Trophoblast cell (in vitro differentiated cells and primary cell): ENCODE data around the gene CCNK.

Experiments
- DNase-seq, 2 donors: peaks; one replicate each; pipeline ENCODE4 v3.0.0-alpha.2; 2016
- H2AFZ ChIP-seq: 2 replicates; pipeline ENCODE4 v1.6.1; 2013; ENCODE audit warnings: low read length, moderate library complexity, mild to moderate bottlenecking; ENCODE audit not compliant: insufficient read depth, poor library complexity
- H2AK5ac ChIP-seq: 2 replicates; pipeline ENCODE4 v1.6.1; 2013; ENCODE audit warnings: mild to moderate bottlenecking, low read length
- H2BK120ac ChIP-seq: 2 replicates; pipeline ENCODE4 v1.6.1; 2013; ENCODE audit warnings: low read length, mild to moderate bottlenecking, moderate library complexity; ENCODE audit not compliant: insufficient read depth, poor library complexity
- H2BK12ac ChIP-seq: 2 replicates; pipeline ENCODE4 v1.6.1; 2013; ENCODE audit warnings: mild to moderate bottlenecking, low read length, moderate library complexity
- H2BK5ac ChIP-seq: 2 replicates; pipeline ENCODE4 v1.6.1; 2013; ENCODE audit warnings: low read length, low read depth, moderate library complexity, mild to moderate bottlenecking; ENCODE audit not compliant: poor library complexity
- H3K14ac ChIP-seq: 2 replicates; pipeline ENCODE4 v1.6.1; 2013; ENCODE audit warnings: mild to moderate bottlenecking, low read length
- H3K18ac ChIP-seq: 2 replicates; pipeline ENCODE4 v1.6.1; 2013; ENCODE audit warnings: mild to moderate bottlenecking, low read length
- H3K23ac ChIP-seq: 2 replicates; pipeline ENCODE4 v1.6.1; 2013; ENCODE audit warnings: low read length
- H3K27ac ChIP-seq: 2 replicates; pipeline ENCODE4 v1.5.1; 2013; ENCODE audit warnings: low read depth, mild to moderate bottlenecking, inconsistent platforms, low read length, moderate library complexity
- H3K27me3 ChIP-seq: 2 replicates; pipeline ENCODE4 v1.6.1; 2013; ENCODE audit warnings: inconsistent platforms, mild to moderate bottlenecking, low read length, moderate library complexity; ENCODE audit not compliant: insufficient read depth
- H3K36me3 ChIP-seq, 2 experiments: 1 replicate in 1 of 2; 2 replicates in 1 of 2; pipeline ENCODE4 v1.6.1; 2013; ENCODE audit warnings: low read length in 2 of 2, mild to moderate bottlenecking in 2 of 2, moderate library complexity in 1 of 2; ENCODE audit not compliant: insufficient read depth in 2 of 2, control insufficient read depth in 1 of 2
- H3K4ac ChIP-seq: 2 replicates; pipeline ENCODE4 v1.6.1; 2013; ENCODE audit warnings: low read depth, mild to moderate bottlenecking, low read length, moderate library complexity
- H3K4me1 ChIP-seq, 2 experiments: 1 replicate in 1 of 2; 2 replicates in 1 of 2; pipeline ENCODE4 v1.6.1; 2013; ENCODE audit warnings: low read length in 2 of 2, mild to moderate bottlenecking in 2 of 2, moderate library complexity in 1 of 2; ENCODE audit not compliant: insufficient read depth in 2 of 2, control insufficient read depth in 1 of 2
- H3K4me2 ChIP-seq: 2 replicates; pipeline ENCODE4 v1.6.1; 2013; ENCODE audit warnings: inconsistent platforms, mild to moderate bottlenecking, low read length, moderate library complexity
- H3K4me3 ChIP-seq: 2 replicates; pipeline ENCODE4 v1.5.1; 2013; ENCODE audit warnings: mild to moderate bottlenecking, low read depth, low read length, inconsistent platforms
- H3K79me1 ChIP-seq: one replicate; pipeline ENCODE4 v1.6.1; 2013; ENCODE audit warnings: low read length
- H3K79me2 ChIP-seq: 2 replicates; pipeline ENCODE4 v1.6.1; 2013; ENCODE audit warnings: low read length, mild to moderate bottlenecking; ENCODE audit not compliant: control insufficient read depth, insufficient read depth, poor library complexity
- H3K9ac ChIP-seq: 2 replicates; pipeline ENCODE4 v1.6.1; 2013; ENCODE audit warnings: mild to moderate bottlenecking, low read length
- H3K9me3 ChIP-seq: 2 replicates; pipeline ENCODE4 v1.6.1; 2013; ENCODE audit warnings: low read depth, mild to moderate bottlenecking, control low read depth, inconsistent platforms, low read length; ENCODE audit not compliant: insufficient read depth
- H4K12ac ChIP-seq: 2 replicates; pipeline ENCODE4 v1.6.1; 2013; ENCODE audit warnings: low read depth, mild to moderate bottlenecking, low read length, moderate library complexity
- H4K8ac ChIP-seq: 2 replicates; pipeline ENCODE4 v1.6.1; 2013; ENCODE audit warnings: low read depth, mild to moderate bottlenecking, low read length, moderate library complexity
- H4K91ac ChIP-seq: one replicate; pipeline ENCODE4 v1.6.1; 2013; ENCODE audit warnings: low read depth, mild to moderate bottlenecking, low read length, moderate library complexity
- WGBS: extraction: QIAGEN DNeasy Blood & Tissue Kit; methylation state at CpG from one replicate; pipeline ENCODE4 v1.1.7; 2013; ENCODE audit warnings: missing lambda C conversion rate; ENCODE audit not compliant: insufficient read length, insufficient coverage; ENCODE audit errors: extremely low coverage; 5-methylcytosine and 5-hydroxymethylcytosine counted together

Gene CCNK

GRCh38 chr14:99465288-99465687 is 15.9 kb upstream of the CCNK start:
- H3K27ac ChIP-seq = no peak overlapping the region
- H3K36me3 ChIP-seq = peaks cover 13 to 20% of the 10 kb centered on the region in 2 experiments
- WGBS = no CpG with 5 or more reads among the region's 9 CpGs
- H4K12ac ChIP-seq = no peak overlapping the region
- no peak overlapping the region for H2BK120ac ChIP-seq
- no peak overlapping the region for H3K9ac ChIP-seq
- H3K18ac ChIP-seq = peak overlapping the region; percentile 30
- DNase-seq = no peak
- no peak overlapping the region for H3K14ac ChIP-seq
- H2AK5ac ChIP-seq = no peak overlapping the region
- peaks cover 4% of the 10 kb centered on the region for H3K79me2 ChIP-seq
- no peak overlapping the region for H3K4me2 ChIP-seq
- peaks cover 2% of the 10 kb centered on the region for H3K9me3 ChIP-seq
- H3K27me3 ChIP-seq = no peaks in the 10 kb centered on the region
- H3K79me1 ChIP-seq = no peaks in the 10 kb centered on the region
- no peak overlapping the region for H4K91ac ChIP-seq
- H3K4me3 ChIP-seq = no peak overlapping the region
- H2BK12ac ChIP-seq = no peak overlapping the region
- H3K23ac ChIP-seq = no peak overlapping the region
- H2AFZ ChIP-seq = no peak overlapping the region
- no peak overlapping the region for H2BK5ac ChIP-seq
- peak overlapping the region; percentile 70 for H3K4ac ChIP-seq
- peaks cover 9 to 27% of the 10 kb centered on the region in 2 experiments for H3K4me1 ChIP-seq
- no peak overlapping the region for H4K8ac ChIP-seq

GRCh38 chr14:99466758-99467157 is 14.5 kb upstream of the CCNK start:
- Histone ChIP-seq H2BK120ac (no peak overlapping the region), H3K4ac (peak overlapping the region; percentile 7), H2AK5ac (no peak overlapping the region), H3K36me3 (peaks cover 12 to 16% of the 10 kb centered on the region in 2 experiments), H3K27ac (no peak overlapping the region), H3K27me3 (no peaks in the 10 kb centered on the region), H4K12ac (no peak overlapping the region), H3K4me3 (no peak overlapping the region), H3K79me1 (no peaks in the 10 kb centered on the region), H3K4me2 (no peak overlapping the region), H2AFZ (no peak overlapping the region), H3K14ac (no peak overlapping the region), H3K9ac (no peak overlapping the region), H3K79me2 (peaks cover 10% of the 10 kb centered on the region), H3K9me3 (peaks cover 2% of the 10 kb centered on the region), H3K23ac (no peak overlapping the region), H3K18ac (no peak overlapping the region), H2BK12ac (no peak overlapping the region), H4K91ac (no peak overlapping the region), H3K4me1 (peaks cover 12 to 26% of the 10 kb centered on the region in 2 experiments), H4K8ac (no peak overlapping the region), H2BK5ac (no peak overlapping the region)
- no peak for DNase-seq
- no CpG with 5 or more reads among the region's 3 CpGs for WGBS

- Histone ChIP-seq H3K79me2 (peaks cover 12% of the 10 kb centered on the region), H3K14ac (no peak overlapping the region), H2BK12ac (no peak overlapping the region), H3K18ac (no peak overlapping the region), H4K12ac (no peak overlapping the region), H2AK5ac (no peak overlapping the region), H3K23ac (no peak overlapping the region), H2BK120ac (no peak overlapping the region), H3K27ac (no peak overlapping the region), H4K8ac (no peak overlapping the region), H3K4me3 (no peak overlapping the region), H2AFZ (no peak overlapping the region), H3K4ac (peak overlapping the region; percentile 18), H3K79me1 (no peaks in the 10 kb centered on the region), H3K36me3 (peaks cover 12 to 16% of the 10 kb centered on the region in 2 experiments), H2BK5ac (no peak overlapping the region), H3K27me3 (no peaks in the 10 kb centered on the region), H3K4me2 (no peak overlapping the region), H3K9ac (no peak overlapping the region), H3K4me1 (peaks cover 12 to 26% of the 10 kb centered on the region in 2 experiments), H3K9me3 (peaks cover 2% of the 10 kb centered on the region), H4K91ac (no peak overlapping the region)
- WGBS = no CpG with 5 or more reads among the region's 9 CpGs
- DNase-seq = no peak
Observed at GRCh38 chr14:99467336-99468078, 13.7 kb upstream of the CCNK start.

- Histone ChIP-seq H3K4me2 (no peak overlapping the region), H3K4ac (peak overlapping the region; percentile 71), H3K4me3 (no peak overlapping the region), H2AK5ac (no peak overlapping the region), H2BK12ac (no peak overlapping the region), H3K18ac (no peak overlapping the region), H3K14ac (no peak overlapping the region), H3K9me3 (peaks cover 2% of the 10 kb centered on the region), H4K91ac (no peak overlapping the region), H3K79me1 (no peaks in the 10 kb centered on the region), H3K27ac (no peak overlapping the region), H4K12ac (no peak overlapping the region), H2BK120ac (no peak overlapping the region), H2BK5ac (no peak overlapping the region), H3K23ac (no peak overlapping the region), H4K8ac (no peak overlapping the region), H3K36me3 (peaks cover 12 to 15% of the 10 kb centered on the region in 2 experiments), H3K79me2 (peaks cover 14% of the 10 kb centered on the region), H3K9ac (no peak overlapping the region), H2AFZ (no peak overlapping the region), H3K27me3 (no peaks in the 10 kb centered on the region), H3K4me1 (peaks cover 12 to 26% of the 10 kb centered on the region in 2 experiments)
- no peak for DNase-seq
- no CpG with 5 or more reads among the region's 4 CpGs for WGBS
Observed at GRCh38 chr14:99468081-99468480, 13.1 kb upstream of the CCNK start.
